ENCODE data around the gene CRYGD. TPM values are rescaled to one million over a fixed set of nuclear protein-coding genes. Genes with fewer than 3 reads are reported as not detected.

Gene CRYGD
- total and polyA plus RNA-seq, 2 experiments from 2014 or later = not detected

GRCh38 chr2:208135794-208136715 is 11.7 kb upstream of the CRYGD start:
- Histone ChIP-seq H3K27me3 (no peaks in the 10 kb centered on the region), H3K4me3 (no peak overlapping the region), H3K9me3 (ENCODE audit: low read depth) (no peaks in the 10 kb centered on the region), H3K4me1 (ENCODE audit: low read depth) (no peaks in the 10 kb centered on the region), H3K36me3 (no peaks in the 10 kb centered on the region), H3K27ac (no peak overlapping the region)
- DNase-seq (ENCODE audit: low read depth in 1 of 2, low spot score in 1 of 2) = no peak
- TF ChIP-seq CTCF (IDR thresholded peaks at IDR 0.05; ENCODE audit: low read depth, low read length) = no peak

- Histone ChIP-seq H3K4me3 (no peak overlapping the region), H3K27me3 (no peaks in the 10 kb centered on the region), H3K4me1 (ENCODE audit: low read depth) (no peaks in the 10 kb centered on the region), H3K9me3 (ENCODE audit: low read depth) (no peaks in the 10 kb centered on the region), H3K36me3 (no peaks in the 10 kb centered on the region), H3K27ac (no peak overlapping the region)
- no peak for TF ChIP-seq CTCF (IDR thresholded peaks at IDR 0.05; ENCODE audit: low read depth, low read length)
- DNase-seq (ENCODE audit: low read depth in 1 of 2, low spot score in 1 of 2) = no peak
Observed at GRCh38 chr2:208134928-208135586, 10.7 kb upstream of the CRYGD start.

- no peak for TF ChIP-seq CTCF (IDR thresholded peaks at IDR 0.05; ENCODE audit: low read depth, low read length)
- no peaks in the 10 kb centered on the region for H3K9me3 ChIP-seq (ENCODE audit: low read depth)
- no peak overlapping the region for H3K4me3 ChIP-seq
- H3K27me3 ChIP-seq = no peaks in the 10 kb centered on the region
- no peak for DNase-seq (ENCODE audit: low read depth in 1 of 2, low spot score in 1 of 2)
- no peak overlapping the region for H3K27ac ChIP-seq
- H3K4me1 ChIP-seq (ENCODE audit: low read depth) = no peaks in the 10 kb centered on the region
- no peaks in the 10 kb centered on the region for H3K36me3 ChIP-seq
Observed at GRCh38 chr2:208130712-208131110, 6.4 kb upstream of the CRYGD start.

GRCh38 chr2:208129744-208130711 is 5.7 kb upstream of the CRYGD start, which contains the start of gene CRYGC:
TSS of gene CRYGC (minus strand) at chr2:208129828. CDS start at chr2:208129792, 36 bp downstream.
- DNase-seq (ENCODE audit: low read depth in 1 of 2, low spot score in 1 of 2) = no peak

More at GRCh38 chr2:208129744-208130711, 5.7 kb upstream of the CRYGD start, which contains the start of gene CRYGC:
- no peak for TF ChIP-seq CTCF (IDR thresholded peaks at IDR 0.05; ENCODE audit: low read depth, low read length)
- Histone ChIP-seq H3K4me1 (ENCODE audit: low read depth) (no peaks in the 10 kb centered on the region), H3K4me3 (no peak within 1 kb of the TSS), H3K9me3 (ENCODE audit: low read depth) (no peaks in the 10 kb centered on the region), H3K27me3 (no peaks in the 10 kb centered on the region), H3K36me3 (no peaks in the 10 kb centered on the region), H3K27ac (no peak within 1 kb of the TSS)

All from cardiac muscle cell (in vitro differentiated cells and primary cell).